Measurements from ENCODE around the gene PRKACB.

PRKACB gene

GRCh38 chr1:84272401-84272800 lies 128.3 kb downstream of the PRKACB start:
- DNase-seq, result no peak

- no peak for DNase-seq
Observed at GRCh38 chr1:84277343-84278059, 133.4 kb downstream of the PRKACB start.

GRCh38 chr1:84278905-84279304 lies 134.8 kb downstream of the PRKACB start:
- DNase-seq, result no peak

GRCh38 chr1:84280912-84281311 lies 136.8 kb downstream of the PRKACB start:
- no peak for DNase-seq

GRCh38 chr1:84282780-84283333 lies 138.8 kb downstream of the PRKACB start:
- DNase-seq, result no peak

- DNase-seq, result no peak
Observed at GRCh38 chr1:84283381-84283780, 139.3 kb downstream of the PRKACB start.

GRCh38 chr1:84286071-84286470 lies 142.0 kb downstream of the PRKACB start:
- DNase-seq, result no peak

- DNase-seq, result peak in 1 of 2 donors; percentile 8
Observed at GRCh38 chr1:84287389-84287788, 143.3 kb downstream of the PRKACB start.
